Measurements from ENCODE around the gene KRT6C. TPM values are rescaled to one million over a fixed set of nuclear protein-coding genes. Genes with fewer than 3 reads are reported as not detected.
A peak's percentile ranks its signal among the peaks of the same experiment; 100 is the strongest.

The KRT6C gene
- total RNA-seq, 2 donors from 2014 or later = not detected

DNA sequence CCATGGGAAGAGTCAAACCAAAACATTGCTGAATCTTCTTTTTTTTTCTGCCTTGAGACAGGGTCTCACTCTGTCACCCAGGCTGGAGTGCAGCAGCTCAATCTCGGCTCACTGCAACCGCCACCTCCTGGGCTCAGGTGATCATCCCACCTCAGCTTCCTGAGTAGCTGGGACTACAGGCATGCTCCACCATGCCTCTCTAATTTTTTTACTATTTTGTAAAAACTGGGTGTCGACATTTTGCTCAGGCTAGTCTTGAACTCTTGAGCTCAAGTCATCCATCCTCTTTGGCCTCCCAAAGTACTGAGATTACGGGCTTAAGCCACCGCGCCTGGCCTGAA lies 38.0 kb downstream of the KRT6C start:
- WGBS, 2 donors = 81 to 87% methylated on average over 6 of the region's 6 CpGs
- intact Hi-C loops (cut with DNase I) = no loop called here
- Histone ChIP-seq H3K27me3 (no peaks in the 10 kb centered on the region), H3K4me1 (peaks cover 9% of the 10 kb centered on the region), H3K36me3 (replicated peaks in 1 of 2; ENCODE audit: insufficient read depth in 1 of 2, low read depth in 2 of 2) (no peaks in the 10 kb centered on the region), H3K9me3 (no peaks in the 10 kb centered on the region), H3K27ac (peak overlapping the region in 1 of 4 donors; percentile 20), H3K4me3 (no peak overlapping the region)
- no peak for ATAC-seq
- no peak for TF ChIP-seq POLR2A (IDR thresholded peaks at IDR 0.05)
- TF ChIP-seq, protein P1, sequence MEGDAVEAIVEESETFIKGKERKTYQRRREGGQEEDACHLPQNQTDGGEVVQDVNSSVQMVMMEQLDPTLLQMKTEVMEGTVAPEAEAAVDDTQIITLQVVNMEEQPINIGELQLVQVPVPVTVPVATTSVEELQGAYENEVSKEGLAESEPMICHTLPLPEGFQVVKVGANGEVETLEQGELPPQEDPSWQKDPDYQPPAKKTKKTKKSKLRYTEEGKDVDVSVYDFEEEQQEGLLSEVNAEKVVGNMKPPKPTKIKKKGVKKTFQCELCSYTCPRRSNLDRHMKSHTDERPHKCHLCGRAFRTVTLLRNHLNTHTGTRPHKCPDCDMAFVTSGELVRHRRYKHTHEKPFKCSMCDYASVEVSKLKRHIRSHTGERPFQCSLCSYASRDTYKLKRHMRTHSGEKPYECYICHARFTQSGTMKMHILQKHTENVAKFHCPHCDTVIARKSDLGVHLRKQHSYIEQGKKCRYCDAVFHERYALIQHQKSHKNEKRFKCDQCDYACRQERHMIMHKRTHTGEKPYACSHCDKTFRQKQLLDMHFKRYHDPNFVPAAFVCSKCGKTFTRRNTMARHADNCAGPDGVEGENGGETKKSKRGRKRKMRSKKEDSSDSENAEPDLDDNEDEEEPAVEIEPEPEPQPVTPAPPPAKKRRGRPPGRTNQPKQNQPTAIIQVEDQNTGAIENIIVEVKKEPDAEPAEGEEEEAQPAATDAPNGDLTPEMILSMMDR (IDR thresholded peaks at IDR 0.05) = no peak
- no peak for DNase-seq

DNA sequence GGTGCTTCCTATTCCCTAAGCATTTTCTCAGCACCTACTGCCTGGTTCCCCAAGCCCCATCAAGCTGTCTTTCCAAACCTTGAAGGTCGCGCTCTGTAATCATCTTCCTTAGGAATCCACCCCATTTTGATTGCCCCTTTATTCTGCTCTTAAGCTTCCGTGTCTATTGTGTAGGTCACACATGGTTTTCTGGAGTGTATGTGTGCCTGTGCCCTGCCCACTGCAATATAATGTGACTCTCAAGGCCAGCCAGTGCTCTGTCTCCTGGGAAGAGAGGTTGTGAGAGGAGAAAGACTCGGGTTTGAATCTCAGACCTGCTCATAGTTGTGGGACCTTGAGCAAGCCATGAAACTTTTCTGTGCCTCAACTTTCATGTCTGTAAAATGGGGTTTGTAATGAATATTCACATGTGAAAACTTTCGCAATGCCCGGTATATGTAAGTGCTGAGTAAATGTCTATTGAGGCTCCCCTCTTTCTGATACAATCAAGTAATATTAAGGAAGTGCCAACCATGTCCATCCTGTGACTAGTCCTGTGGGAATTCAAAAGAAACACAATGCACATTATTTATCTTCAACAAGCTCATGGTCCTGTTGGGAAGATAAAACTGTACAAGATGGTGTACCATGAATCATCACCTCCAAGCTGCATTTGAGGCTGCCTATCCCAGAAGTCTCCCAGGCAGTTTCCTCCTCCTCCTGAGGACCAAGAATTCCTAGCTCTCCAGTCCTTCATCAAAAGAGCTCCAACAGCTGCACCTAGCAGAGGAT lies 38.7 kb downstream of the KRT6C start:
- H3K27ac ChIP-seq = no peak overlapping the region
- no peaks in the 10 kb centered on the region for H3K36me3 ChIP-seq (replicated peaks in 1 of 2; ENCODE audit: insufficient read depth in 1 of 2, low read depth in 2 of 2)
- H3K27me3 ChIP-seq = no peaks in the 10 kb centered on the region
- ATAC-seq (no peak), DNase-seq (no peak)
- H3K9me3 ChIP-seq = no peaks in the 10 kb centered on the region
- 84 to 86% methylated on average over 6 of the region's 6 CpGs for WGBS, 2 donors
- H3K4me3 ChIP-seq = no peak overlapping the region
- TF ChIP-seq, protein P1 (IDR thresholded peaks at IDR 0.05) = no peak
- TF ChIP-seq POLR2A (IDR thresholded peaks at IDR 0.05) = no peak
- intact Hi-C loops (cut with DNase I) = no loop called here
- peaks cover 9% of the 10 kb centered on the region for H3K4me1 ChIP-seq

DNA sequence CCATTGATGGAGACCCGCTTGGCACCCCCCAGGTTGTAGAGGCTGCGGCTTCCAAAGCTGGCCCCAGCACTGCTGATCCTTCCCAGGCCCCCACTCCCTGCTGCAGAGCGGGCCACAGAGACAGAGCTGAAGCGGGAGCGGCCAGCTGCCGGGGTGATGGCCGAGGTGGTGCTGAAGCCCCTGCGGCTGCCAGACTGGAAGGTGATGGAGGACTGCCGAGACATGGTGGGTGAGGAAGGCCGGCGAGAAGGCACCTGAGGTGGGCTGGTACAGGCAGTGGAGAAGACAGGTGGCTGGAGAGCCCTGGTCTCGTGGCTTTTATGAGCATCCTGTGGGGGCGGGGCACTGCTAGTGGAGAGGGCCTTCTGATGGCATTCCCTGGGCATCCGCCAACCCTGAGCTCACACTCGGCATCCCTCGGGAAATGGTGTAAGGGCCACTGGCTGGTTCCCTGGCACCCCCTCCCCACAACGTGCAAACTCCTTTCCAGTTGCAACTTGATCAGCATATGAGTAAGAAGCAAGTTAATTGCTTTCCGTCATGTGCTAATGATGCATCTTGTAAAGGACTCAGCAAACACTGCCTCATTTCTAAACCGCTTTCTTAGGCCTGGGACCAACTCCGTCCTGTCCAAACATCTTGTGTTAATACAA lies 39.4 kb downstream of the KRT6C start, which contains the start of gene KRT75:
KRT75 (minus strand) TSS at position 291 of the 653 bp plus-strand sequence; CDS start at position 224, 67 bp downstream.
- intact Hi-C loops (cut with DNase I) = no loop called here
- 82 to 83% methylated on average over 18 to 20 of the region's 20 CpGs for WGBS, 2 donors
- DNase-seq = no peak
- peaks cover 9% of the 10 kb centered on the region for H3K4me1 ChIP-seq
- no peak within 1 kb of the TSS for H3K4me3 ChIP-seq
- no peaks in the 10 kb centered on the region for H3K9me3 ChIP-seq
- H3K36me3 ChIP-seq (replicated peaks in 1 of 2; ENCODE audit: insufficient read depth in 1 of 2, low read depth in 2 of 2) = no peaks in the 10 kb centered on the region
- no peaks in the 10 kb centered on the region for H3K27me3 ChIP-seq
- no peak within 1 kb of the TSS for H3K27ac ChIP-seq
- ATAC-seq = no peak
- TF ChIP-seq POLR2A (IDR thresholded peaks at IDR 0.05) = no peak
- TF ChIP-seq, protein P1 (IDR thresholded peaks at IDR 0.05) = no peak

DNA sequence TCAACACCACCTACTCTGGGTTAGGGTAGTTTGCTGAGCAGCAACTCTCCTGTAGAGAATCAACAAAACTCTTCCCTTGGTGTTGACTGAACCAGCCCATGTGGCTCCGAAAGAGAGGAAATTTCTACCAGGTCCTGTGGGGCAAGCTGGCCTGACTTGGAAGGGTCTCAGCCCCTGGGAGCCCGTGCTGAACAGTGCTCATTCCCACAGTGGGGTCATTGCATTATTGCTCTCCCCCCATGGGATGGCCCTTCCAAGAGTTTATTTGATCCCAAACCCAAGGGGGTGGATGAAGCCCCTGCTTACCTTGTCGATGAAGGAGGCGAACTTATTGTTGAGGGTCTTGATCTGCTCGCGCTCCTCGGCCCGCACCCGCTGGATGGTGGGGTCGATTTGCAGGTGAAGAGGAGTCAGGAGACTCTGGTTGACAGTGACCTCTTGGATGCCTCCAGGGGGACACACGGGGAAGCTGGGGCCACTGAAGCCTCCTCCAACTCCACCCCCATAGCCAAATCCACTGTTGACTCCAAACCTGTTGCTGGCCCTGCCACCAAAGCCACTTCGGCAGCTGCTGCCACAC lies 40.0 kb downstream of the KRT6C start:
- WGBS, 2 donors = 73 to 87% methylated on average over 11 to 12 of the region's 12 CpGs
- Histone ChIP-seq H3K36me3 (replicated peaks in 1 of 2; ENCODE audit: insufficient read depth in 1 of 2, low read depth in 2 of 2) (no peaks in the 10 kb centered on the region), H3K9me3 (no peaks in the 10 kb centered on the region), H3K4me1 (peaks cover 9% of the 10 kb centered on the region), H3K27ac (no peak overlapping the region), H3K27me3 (no peaks in the 10 kb centered on the region), H3K4me3 (no peak overlapping the region)
- intact Hi-C loops (cut with DNase I) = no loop called here
- TF ChIP-seq POLR2A (IDR thresholded peaks at IDR 0.05) = no peak
- TF ChIP-seq, protein P1 (IDR thresholded peaks at IDR 0.05) = no peak
- ATAC-seq (no peak), DNase-seq (no peak)
